HepG2 (cell line): ENCODE results near the gene GGCT.

ENCODE experiments used
- CEBPG ChIP-seq: IDR thresholded peaks from 2 replicates; pipeline ENCODE4 v1.6.1; 2016
- CTCF ChIP-seq: sonication (generic); formaldehyde crosslinking; IDR thresholded peaks from 2 replicates; pipeline ENCODE4 v1.5.0; 2020; ENCODE audit warnings: mild to moderate bottlenecking, missing genetic modification reagents, moderate library complexity
- EP300 ChIP-seq, 3 experiments: sonication (generic) in 1 of 3; formaldehyde crosslinking in 1 of 3; IDR thresholded peaks; 2 replicates each; pipeline versions ENCODE4 v1.5.1 to v1.6.1; 2011 to 2020; ENCODE audit warnings: low read depth in 2 of 3, low read length in 2 of 3, borderline replicate concordance in 1 of 3, improper control_type of control experiment in 1 of 3, mild to moderate bottlenecking in 1 of 3, missing genetic modification reagents in 1 of 3, moderate library complexity in 1 of 3
- EZH2 ChIP-seq: conservative IDR thresholded peaks from 2 replicates; pipeline ENCODE4 v1.6.1; 2012; ENCODE audit warnings: mild to moderate bottlenecking, low read depth, low read length, moderate library complexity
- MAX ChIP-seq: IDR thresholded peaks from 2 replicates; pipeline ENCODE4 v1.6.1; 2012; ENCODE audit warnings: inconsistent platforms
- MXD1 ChIP-seq: sonication (generic); formaldehyde crosslinking; IDR thresholded peaks from 2 replicates; pipeline ENCODE4 v1.4.0; 2020; ENCODE audit warnings: mild to moderate bottlenecking, missing genetic modification reagents
- MXD3 ChIP-seq: IDR thresholded peaks from 2 replicates; pipeline ENCODE4 v1.6.1; 2016; ENCODE audit warnings: mild to moderate bottlenecking, missing biosample characterization, missing genetic modification reagents
- PATZ1 ChIP-seq: sonication (generic); formaldehyde crosslinking; IDR thresholded peaks from 2 replicates; pipeline ENCODE4 v1.4.0; 2020; ENCODE audit warnings: missing genetic modification reagents
- POLR2A ChIP-seq, 2 experiments: IDR thresholded peaks; 2 replicates each; pipeline ENCODE4 v1.6.1; 2011; ENCODE audit warnings: low read depth in 2 of 2, low read length in 2 of 2, mild to moderate bottlenecking in 1 of 2, moderate library complexity in 1 of 2; ENCODE audit not compliant: insufficient read depth in 1 of 2
- TCF12 ChIP-seq, 2 experiments: fragments of 450-650 bp in 1 of 2; sonication (generic) in 1 of 2; formaldehyde crosslinking in 1 of 2; IDR thresholded peaks; 2 replicates each; pipeline versions ENCODE4 v1.6.1 to v1.8.0; 2017 to 2022; ENCODE audit warnings: antibody characterized with exemption in 1 of 2, mild to moderate bottlenecking in 1 of 2, missing genetic modification reagents in 1 of 2, moderate library complexity in 1 of 2
- ZBTB39 ChIP-seq: sonication (generic); formaldehyde crosslinking; IDR thresholded peaks from 2 replicates; pipeline ENCODE4 v1.5.0; 2020; ENCODE audit warnings: missing genetic modification reagents
- ZNF18 ChIP-seq: sonication (generic); formaldehyde crosslinking; IDR thresholded peaks from 2 replicates; pipeline ENCODE4 v1.8.0; 2022; ENCODE audit warnings: mild to moderate bottlenecking, missing genetic modification reagents; ENCODE audit not compliant: insufficient replicate concordance
- ZNF513 ChIP-seq: sonication (generic); formaldehyde crosslinking; conservative IDR thresholded peaks from 2 replicates; pipeline ENCODE4 v1.5.0; 2020; ENCODE audit warnings: missing genetic modification reagents

GRCh38 chr7:30462179-30462578 is 42.5 kb downstream of the GGCT start:
- TF ChIP-seq MXD3 (no peak), MAX (no peak), POLR2A (IDR thresholded peaks at IDR 0.05; ENCODE audit: insufficient read depth in 1 of 2, low read depth in 2 of 2, low read length in 2 of 2) (no peak), ZNF513 (no peak), ZBTB39 (CRISPR knock-in tag) (no peak), MXD1 (CRISPR knock-in tag) (no peak), ZNF18 (CRISPR knock-in tag) (no peak), CTCF (CRISPR knock-in tag) (no peak), CEBPG (CRISPR knock-in tag) (no peak), EP300 (IDR thresholded peaks at IDR 0.05; ENCODE audit: low read depth in 2 of 2, low read length in 2 of 2) (no peak), EP300 (CRISPR knock-in tag; IDR thresholded peaks at IDR 0.05; ENCODE audit: borderline replicate concordance) (no peak), TCF12 (IDR thresholded peaks at IDR 0.05) (no peak), TCF12 (CRISPR knock-in tag; IDR thresholded peaks at IDR 0.05) (no peak), PATZ1 (no peak), EZH2 (no peak)
